OCI-LY7 (cell line): ENCODE results near the gene DGCR8. TPM values are rescaled to one million over a fixed set of nuclear protein-coding genes. Genes with fewer than 3 reads are reported as not detected.

Experiments
- BruUV-seq: library from RNA; stranded (reverse); fragments of 400-500 nt; replicated peaks from 2 replicates; lab custom pipeline; 2021; lab: Mats Ljungman, UMichigan
- CTCF ChIA-PET: fragments of 300-600 bp; sonication (Branson Sonifier 250); formaldehyde crosslinking; loops from one replicate; lab custom pipeline; 2022; ENCODE audit warnings: antibody characterized with exemption; ENCODE audit not compliant: unreplicated experiment; lab: Charles Lee
- POLR2A ChIA-PET: fragments of 300-600 bp; sonication (Branson Sonifier 250); formaldehyde crosslinking; loops from one replicate; lab custom pipeline; 2022; ENCODE audit warnings: antibody characterized with exemption; lab: Charles Lee
- DNase-seq: peaks from one replicate; pipeline ENCODE4 v3.0.0-alpha.2; 2015; ENCODE audit warnings: low spot score
- H2AFZ ChIP-seq: fragments of 200-600 bp; sonication (generic), shearing (Covaris generic); 2 replicates; pipeline ENCODE4 v1.6.1; 2014; ENCODE audit warnings: mild to moderate bottlenecking, antibody characterized with exemption, low read length, moderate library complexity
- H3K27ac ChIP-seq: fragments of 200-600 bp; sonication (generic); 2 replicates; pipeline ENCODE4 v1.5.1; 2014; ENCODE audit warnings: mixed run types, low read depth, mild to moderate bottlenecking, moderate library complexity, low read length, inconsistent platforms; ENCODE audit not compliant: poor library complexity, severe bottlenecking
- H3K36me3 ChIP-seq: fragments of 200-600 bp; sonication (generic); 2 replicates; pipeline ENCODE4 v1.6.1; 2014; ENCODE audit warnings: mild to moderate bottlenecking, antibody characterized with exemption, low read length, moderate library complexity, mixed read lengths; ENCODE audit not compliant: insufficient read depth
- H3K4me1 ChIP-seq: fragments of 200-600 bp; sonication (generic); 2 replicates; pipeline ENCODE4 v1.5.1; 2014; ENCODE audit warnings: mild to moderate bottlenecking, low read length; ENCODE audit not compliant: insufficient read depth, poor library complexity, severe bottlenecking
- H3K4me2 ChIP-seq: fragments of 200-600 bp; sonication (generic); 2 replicates; pipeline ENCODE4 v1.6.1; 2014; ENCODE audit warnings: mild to moderate bottlenecking, low read length
- H3K4me3 ChIP-seq: fragments of 200-600 bp; sonication (generic); 2 replicates; pipeline ENCODE4 v1.5.1; 2014; ENCODE audit warnings: mild to moderate bottlenecking, low read depth, low read length; ENCODE audit not compliant: poor library complexity, severe bottlenecking
- H3K79me2 ChIP-seq: fragments of 200-600 bp; sonication (generic); 2 replicates; pipeline ENCODE4 v1.6.1; 2016; ENCODE audit warnings: low read depth, mild to moderate bottlenecking, low read length, moderate library complexity, mixed read lengths; ENCODE audit not compliant: insufficient read depth
- H3K9me2 ChIP-seq: fragments of 200-600 bp; sonication (generic); 2 replicates; pipeline ENCODE4 v1.6.1; 2016; ENCODE audit warnings: mild to moderate bottlenecking, low read length, mixed read lengths; ENCODE audit not compliant: insufficient read depth
- H3K9me3 ChIP-seq: fragments of 200-600 bp; sonication (generic); 2 replicates; pipeline ENCODE4 v1.6.1; 2014; ENCODE audit warnings: mild to moderate bottlenecking, mixed run types, low read length, mixed read lengths
- H4K20me1 ChIP-seq: fragments of 200-600 bp; sonication (generic); 2 replicates; pipeline ENCODE4 v1.6.1; 2014; ENCODE audit warnings: mild to moderate bottlenecking, antibody characterized with exemption, low read length, moderate library complexity, mixed read lengths; ENCODE audit not compliant: insufficient read depth
- CTCF ChIP-seq: fragments of 200-600 bp; sonication (generic); conservative IDR thresholded peaks from 2 replicates; pipeline ENCODE4 v1.5.1; 2014; ENCODE audit warnings: mild to moderate bottlenecking, antibody characterized with exemption, low read length, moderate library complexity, mixed read lengths
- EZH2phosphoT487 ChIP-seq: fragments of 200-600 bp; sonication (generic); IDR thresholded peaks from 2 replicates; pipeline ENCODE4 v1.6.1; 2018; ENCODE audit warnings: low read depth, borderline replicate concordance, mild to moderate bottlenecking, mixed run types, antibody characterized with exemption, low read length, moderate library complexity, mixed read lengths
- intact Hi-C: fragments of 100-400 bp; cut with micrococcal nuclease; formaldehyde crosslinking; loops from one replicate; pipeline ENCODE4 v1.10.0; 2022; ENCODE audit not compliant: unreplicated experiment
- total RNA-seq, 2 experiments: library from RNA; depleted of rRNA in 1 of 2; stranded (reverse); fragments of >200 nt in 1 of 2; shearing (Covaris generic) in 1 of 2; gene quantifications; 2 replicates each; pipeline ENCODE4 v1.2.3, GENCODE V29; 2014 to 2022

DGCR8 gene
- total RNA-seq, 2 experiments from 2014 or later: 49.5 to 68.2 TPM

DNA sequence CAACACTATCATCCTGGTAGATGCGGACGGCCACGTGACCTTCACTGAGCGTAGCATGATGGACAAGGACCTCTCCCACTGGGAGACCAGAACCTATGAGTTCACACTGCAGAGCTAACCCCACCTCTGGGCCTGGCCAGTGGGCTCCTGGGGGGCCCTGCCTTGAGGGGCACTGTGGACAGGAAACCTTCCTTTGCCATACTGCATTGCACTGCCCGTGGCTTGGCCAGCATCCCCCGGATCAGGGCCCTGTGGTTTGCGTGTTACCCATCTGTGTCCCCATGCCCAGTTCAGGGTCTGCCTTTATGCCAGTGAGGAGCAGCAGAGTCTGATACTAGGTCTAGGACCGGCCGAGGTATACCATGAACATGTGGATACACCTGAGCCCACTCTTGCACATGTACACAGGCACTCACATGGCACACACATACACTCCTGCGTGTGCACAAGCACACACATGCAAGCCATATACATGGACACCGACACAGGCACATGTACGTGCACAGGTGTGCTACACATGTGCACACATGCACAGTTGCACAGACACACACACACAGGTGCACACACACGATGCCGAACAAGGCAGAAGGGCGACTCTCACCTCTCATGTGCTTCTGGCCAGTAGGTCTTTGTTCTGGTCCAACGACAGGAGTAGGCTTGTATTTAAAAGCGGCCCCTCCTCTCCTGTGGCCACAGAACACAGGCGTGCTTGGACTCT is 15.3 kb upstream of the DGCR8 start:
- CTCF ChIA-PET: no interaction called here
- POLR2A ChIA-PET: no interaction called here
- no peaks in the 10 kb centered on the region for H3K4me1 ChIP-seq
- BruUV-seq: TSS peak; percentile 46
- no peaks in the 10 kb centered on the region for H3K79me2 ChIP-seq
- no peaks in the 10 kb centered on the region for H4K20me1 ChIP-seq
- H3K9me2 ChIP-seq: no peaks in the 10 kb centered on the region
- H3K36me3 ChIP-seq: peaks cover 9% of the 10 kb centered on the region; the same call in 1 of the 2 replicates
- DNase-seq: no peak
- TF ChIP-seq EZH2phosphoT487 (no peak), CTCF (no peak)
- H3K9me3 ChIP-seq: no peaks in the 10 kb centered on the region
- intact Hi-C loops: no loop called here
- no peak overlapping the region for H3K4me2 ChIP-seq
- H3K4me3 ChIP-seq: no peak overlapping the region
- H3K27ac ChIP-seq: no peak overlapping the region
- H2AFZ ChIP-seq: no peak overlapping the region

GRCh38 chr22:20065896-20066616 is 14.0 kb upstream of the DGCR8 start:
- H3K4me1 ChIP-seq: no peaks in the 10 kb centered on the region
- DNase-seq: no peak
- POLR2A ChIA-PET: interaction anchor here (0.6 kb wide), 1 partner anchor 25 kb away, joined by 3 read pairs; no protein-coding TSS in a partner anchor
- no peaks in the 10 kb centered on the region for H3K79me2 ChIP-seq
- intact Hi-C loops: no loop called here
- peaks cover 6% of the 10 kb centered on the region; the same call in 1 of the 2 replicates for H3K36me3 ChIP-seq
- H3K4me3 ChIP-seq: no peak overlapping the region
- no peak overlapping the region for H3K4me2 ChIP-seq
- H2AFZ ChIP-seq: no peak overlapping the region
- TF ChIP-seq CTCF (no peak), EZH2phosphoT487 (no peak)
- no peaks in the 10 kb centered on the region for H4K20me1 ChIP-seq
- no peak overlapping the region for H3K27ac ChIP-seq
- no TSS peak for BruUV-seq
- H3K9me3 ChIP-seq: no peaks in the 10 kb centered on the region
- CTCF ChIA-PET: no interaction called here
- H3K9me2 ChIP-seq: no peaks in the 10 kb centered on the region
